GM12891 (cell line): ENCODE results near the gene VPS26B.
"Not testable (repeated sequence)": the region's sequence is repeated elsewhere in the genome, so short reads cannot be mapped to it uniquely, and the experiment has no call there.

Source experiments
- PAX5 ChIP-seq: IDR thresholded peaks from 2 replicates; pipeline ENCODE4 v1.6.1; 2011; ENCODE audit warnings: low read length, moderate library complexity, mild to moderate bottlenecking; ENCODE audit not compliant: insufficient read depth, severe bottlenecking
- POLR2A ChIP-seq: IDR thresholded peaks from 2 replicates; pipeline ENCODE4 v1.6.1; 2011; ENCODE audit warnings: low read depth, low read length, control low read depth
- POLR2AphosphoS5 ChIP-seq: IDR thresholded peaks from 2 replicates; pipeline ENCODE4 v1.6.1; 2011; ENCODE audit warnings: low read depth, low read length, control low read depth
- TAF1 ChIP-seq: IDR thresholded peaks from 2 replicates; pipeline ENCODE4 v1.6.1; 2011; ENCODE audit warnings: low read depth, low read length, control low read depth

- not testable (repeated sequence) for TF ChIP-seq POLR2A, POLR2AphosphoS5, PAX5, TAF1
Observed at GRCh38 chr11:134188092-134188491, 36.4 kb upstream of the VPS26B start.
